GM21737 (cell line): ENCODE measurements around the gene SENP2.

Source experiments
- ATAC-seq: cut with Tn5 transposase; IDR thresholded peaks from one replicate; pipeline ENCODE4 v1.9.1; 2021; ENCODE audit warnings: mild to moderate bottlenecking, moderate library complexity; ENCODE audit not compliant: unreplicated experiment

The SENP2 gene

GRCh38 chr3:185667574-185667973 is 81.5 kb downstream of the SENP2 start:
- no peak for ATAC-seq

- ATAC-seq, result no peak
These were observed 91.2 kb downstream of the SENP2 start for GRCh38 chr3:185677146-185677829.

DNA sequence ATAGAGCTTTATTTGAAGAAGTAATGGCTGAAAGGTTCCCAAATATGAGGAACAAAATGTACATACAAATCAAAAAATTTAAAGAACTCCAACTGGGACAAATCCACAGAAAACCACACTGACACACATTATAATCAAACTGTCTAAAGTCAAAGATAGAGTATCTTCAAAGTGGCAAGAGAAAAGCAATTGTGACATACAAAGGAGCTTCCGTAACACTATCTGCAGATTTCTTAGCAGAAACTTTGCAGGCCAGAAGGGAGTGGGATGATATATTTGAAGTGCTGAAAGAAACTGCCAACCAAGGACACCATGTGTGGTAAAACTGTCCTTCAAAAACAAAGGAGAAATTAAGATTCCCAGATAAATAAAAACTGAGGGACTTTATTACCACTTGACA is 91.9 kb downstream of the SENP2 start:
- ATAC-seq, result no peak

DNA sequence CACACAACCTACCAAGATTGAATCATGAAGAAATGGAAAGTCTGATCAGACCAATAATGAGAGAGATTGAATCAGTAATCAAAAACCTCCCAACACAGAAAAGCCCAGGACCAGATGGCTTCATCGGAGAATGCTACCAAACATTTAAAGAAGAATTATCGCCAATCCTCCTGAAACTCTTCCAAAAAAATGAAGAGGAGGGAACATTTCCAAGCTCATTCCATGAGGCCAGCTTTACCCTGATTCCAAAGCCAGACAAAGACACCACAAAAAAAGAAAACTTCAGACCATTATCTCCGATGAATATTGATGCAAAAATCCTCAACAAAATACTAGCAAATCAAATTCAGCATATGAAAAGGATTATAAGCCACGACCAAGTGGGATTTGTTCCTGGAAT is 94.1 kb downstream of the SENP2 start:
- ATAC-seq, result no peak
